K562 (cell line): ENCODE measurements around the gene CEBPB. TPM values are rescaled to one million over a fixed set of nuclear protein-coding genes. Genes with fewer than 3 reads are reported as not detected.

Source experiments
- CTBP1 ChIP-seq: fragments of 450-650 bp; IDR thresholded peaks from 2 replicates; pipeline ENCODE4 v1.6.1; 2016; ENCODE audit warnings: borderline replicate concordance
- HSF4 ChIP-seq: fragments of 250-450 bp; sonication (Bioruptor Pico); IDR thresholded peaks from 2 replicates; pipeline ENCODE4 v2.1.2; 2022; ENCODE audit warnings: mild to moderate bottlenecking, moderate library complexity, borderline replicate concordance
- ILF3 ChIP-seq: fragments of 450-650 bp; IDR thresholded peaks from 2 replicates; pipeline ENCODE4 v1.6.1; 2018; ENCODE audit warnings: antibody characterized with exemption, mild to moderate bottlenecking, moderate library complexity, borderline replicate concordance
- L3MBTL2 ChIP-seq: fragments of 450-650 bp; IDR thresholded peaks from 2 replicates; pipeline ENCODE4 v1.6.1; 2016; ENCODE audit warnings: mild to moderate bottlenecking, moderate library complexity
- MTA3 ChIP-seq: fragments of 450-650 bp; formaldehyde crosslinking; IDR thresholded peaks from 2 replicates; pipeline ENCODE4 v1.6.1; 2017; ENCODE audit warnings: mild to moderate bottlenecking, borderline replicate concordance
- NBN ChIP-seq: fragments of 450-650 bp; IDR thresholded peaks from 2 replicates; pipeline ENCODE4 v1.6.1; 2016; ENCODE audit warnings: low read depth, mild to moderate bottlenecking
- NR4A1 ChIP-seq, 2 experiments: fragments of 250-450 bp in 1 of 2; fragments of 450-650 bp in 1 of 2; sonication (Bioruptor Pico) in 1 of 2; IDR thresholded peaks; 2 replicates each; pipeline versions ENCODE4 v1.4.0 to v1.6.1; 2016 to 2020; ENCODE audit warnings: mild to moderate bottlenecking in 2 of 2, missing compliant biosample characterization in 1 of 2, missing genetic modification characterization in 1 of 2, moderate library complexity in 1 of 2
- PHB ChIP-seq: fragments of 250-450 bp; sonication (Bioruptor Pico); IDR thresholded peaks from 2 replicates; pipeline ENCODE4 v1.5.0; 2021
- POLR2AphosphoS5 ChIP-seq: IDR thresholded peaks from 2 replicates; pipeline ENCODE4 v1.6.1; 2011; ENCODE audit warnings: mild to moderate bottlenecking, low read depth, low read length, moderate library complexity; ENCODE audit not compliant: control insufficient read depth, insufficient read depth
- RBFOX2 ChIP-seq: fragments of 200-400 bp; formaldehyde crosslinking; IDR thresholded peaks from 2 replicates; pipeline ENCODE4 v1.6.1; 2017; ENCODE audit warnings: low read depth, mild to moderate bottlenecking, low read length, moderate library complexity
- SMAD4 ChIP-seq: fragments of 250-450 bp; sonication (Bioruptor Pico); conservative IDR thresholded peaks from 2 replicates; pipeline ENCODE4 v1.8.0; 2021; ENCODE audit warnings: inconsistent platforms, mild to moderate bottlenecking, moderate library complexity
- ZBTB17 ChIP-seq: fragments of 450-650 bp; formaldehyde crosslinking; IDR thresholded peaks from 2 replicates; pipeline ENCODE4 v1.4.0; 2020; ENCODE audit warnings: mild to moderate bottlenecking
- ZC3H4 ChIP-seq: sonication (generic); formaldehyde crosslinking; IDR thresholded peaks from 2 replicates; pipeline ENCODE4 v1.9.0; 2021; ENCODE audit warnings: missing genetic modification reagents, borderline replicate concordance
- ZC3H8 ChIP-seq: fragments of 450-650 bp; IDR thresholded peaks from 2 replicates; pipeline ENCODE4 v1.6.1; 2017
- ZNF780A ChIP-seq: fragments of 250-450 bp; sonication (Bioruptor Pico); IDR thresholded peaks from 2 replicates; pipeline ENCODE4 v1.5.0; 2021; ENCODE audit warnings: mild to moderate bottlenecking
- polyA plus RNA-seq, 8 experiments: library from polyadenylated mRNA; depleted of rRNA in 4 of 8; stranded (reverse) in 5 of 8; unstranded in 3 of 8; fragments of >200 nt; fragmentation: Nextera tagmentation in 2 of 8; fragmentation: Illumina TruSeq in 1 of 8; extraction: Ambion mirVana in 2 of 8; extraction: Trizol in 1 of 8; gene quantifications; 2 replicates each; pipeline versions ENCODE4 v1.2.1 to v1.2.3, GENCODE V29; 2011 to 2014; ENCODE audit warnings: inconsistent platforms in 1 of 8, missing spikeins in 1 of 8
- total RNA-seq, 7 experiments: library from RNA; depleted of rRNA in 6 of 7; stranded (reverse); fragments of >200 nt in 6 of 7; fragmentation: Illumina TruSeq in 2 of 7; extraction: Trizol in 2 of 7; gene quantifications; 2 replicates each; pipeline versions ENCODE4 v1.2.1 to v1.2.3, GENCODE V29; 2011 to 2021; ENCODE audit warnings: low replicate concordance in 1 of 7
- TF ChIP-seq, protein P1 (sequence below), 2 experiments: fragments of 450-650 bp; formaldehyde crosslinking in 1 of 2; IDR thresholded peaks; 2 replicates each; pipeline versions ENCODE4 v1.4.0 to v1.6.1; 2014 to 2020; ENCODE audit warnings: mild to moderate bottlenecking in 2 of 2, borderline replicate concordance in 1 of 2, low read depth in 1 of 2
- TF ChIP-seq, protein P2 (sequence below): sonication (generic); formaldehyde crosslinking; IDR thresholded peaks from 2 replicates; pipeline ENCODE4 v1.8.0; 2022; ENCODE audit warnings: missing genetic modification reagents, mild to moderate bottlenecking, moderate library complexity, borderline replicate concordance
- TF ChIP-seq, protein P3 (sequence below): fragments of 450-650 bp; conservative IDR thresholded peaks from 2 replicates; pipeline ENCODE4 v1.6.1; 2016; ENCODE audit warnings: missing genetic modification characterization, low read depth, mild to moderate bottlenecking, missing compliant biosample characterization, moderate library complexity

CEBPB gene
- total and polyA plus RNA-seq, 9 of the 15 experiments (the other 6 are each of a cell fraction or from before 2014, with no cell fraction given): 1.2 to 72.6 (median 7.8) TPM

DNA sequence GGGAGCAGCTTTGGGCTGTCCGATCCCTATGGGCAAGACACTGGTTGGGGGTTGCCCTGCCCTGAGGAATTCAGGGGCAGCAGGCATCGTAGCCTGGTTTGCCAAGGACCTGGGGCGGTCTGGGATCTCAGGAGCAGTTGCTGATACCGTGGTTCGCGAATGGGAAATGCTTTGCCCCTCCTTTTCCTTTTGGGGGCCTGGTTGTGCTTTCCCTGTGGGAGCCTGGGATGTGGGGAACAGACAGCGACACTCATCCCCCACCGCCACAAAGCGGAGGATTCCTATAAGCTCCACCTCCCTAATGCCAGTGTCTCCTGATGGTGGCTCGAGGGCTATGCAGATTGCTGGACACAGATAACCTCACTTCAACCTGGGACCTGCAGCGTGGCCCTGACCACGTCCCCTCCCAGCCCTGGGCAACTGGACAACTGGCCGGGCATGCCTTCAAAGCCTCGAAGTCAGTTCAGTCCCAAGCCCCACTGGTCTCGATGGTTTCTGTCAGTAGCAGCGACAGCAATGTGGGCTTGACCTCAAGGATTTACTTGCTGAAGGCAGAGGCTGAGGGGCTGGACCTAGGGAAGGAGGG is 3.3 kb downstream of the CEBPB start (continued):
- TF ChIP-seq, protein P1, sequence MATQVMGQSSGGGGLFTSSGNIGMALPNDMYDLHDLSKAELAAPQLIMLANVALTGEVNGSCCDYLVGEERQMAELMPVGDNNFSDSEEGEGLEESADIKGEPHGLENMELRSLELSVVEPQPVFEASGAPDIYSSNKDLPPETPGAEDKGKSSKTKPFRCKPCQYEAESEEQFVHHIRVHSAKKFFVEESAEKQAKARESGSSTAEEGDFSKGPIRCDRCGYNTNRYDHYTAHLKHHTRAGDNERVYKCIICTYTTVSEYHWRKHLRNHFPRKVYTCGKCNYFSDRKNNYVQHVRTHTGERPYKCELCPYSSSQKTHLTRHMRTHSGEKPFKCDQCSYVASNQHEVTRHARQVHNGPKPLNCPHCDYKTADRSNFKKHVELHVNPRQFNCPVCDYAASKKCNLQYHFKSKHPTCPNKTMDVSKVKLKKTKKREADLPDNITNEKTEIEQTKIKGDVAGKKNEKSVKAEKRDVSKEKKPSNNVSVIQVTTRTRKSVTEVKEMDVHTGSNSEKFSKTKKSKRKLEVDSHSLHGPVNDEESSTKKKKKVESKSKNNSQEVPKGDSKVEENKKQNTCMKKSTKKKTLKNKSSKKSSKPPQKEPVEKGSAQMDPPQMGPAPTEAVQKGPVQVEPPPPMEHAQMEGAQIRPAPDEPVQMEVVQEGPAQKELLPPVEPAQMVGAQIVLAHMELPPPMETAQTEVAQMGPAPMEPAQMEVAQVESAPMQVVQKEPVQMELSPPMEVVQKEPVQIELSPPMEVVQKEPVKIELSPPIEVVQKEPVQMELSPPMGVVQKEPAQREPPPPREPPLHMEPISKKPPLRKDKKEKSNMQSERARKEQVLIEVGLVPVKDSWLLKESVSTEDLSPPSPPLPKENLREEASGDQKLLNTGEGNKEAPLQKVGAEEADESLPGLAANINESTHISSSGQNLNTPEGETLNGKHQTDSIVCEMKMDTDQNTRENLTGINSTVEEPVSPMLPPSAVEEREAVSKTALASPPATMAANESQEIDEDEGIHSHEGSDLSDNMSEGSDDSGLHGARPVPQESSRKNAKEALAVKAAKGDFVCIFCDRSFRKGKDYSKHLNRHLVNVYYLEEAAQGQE (IDR thresholded peaks at IDR 0.05; ENCODE audit: borderline replicate concordance): 0 out of 2 replicates have a peak, but pooled peaks have one; percentile 9
- TF ChIP-seq, protein P1 (CRISPR knock-in tag; IDR thresholded peaks at IDR 0.05; ENCODE audit: low read depth): no peak
- TF ChIP-seq ILF3 (no peak), CTBP1 (peak; percentile 53; the same call in 1 of the 2 replicates), PHB (0 out of 2 replicates have a peak, but pooled peaks have one; percentile 33), MTA3 (peak; percentile 75; the same call in 1 of the 2 replicates), ZBTB17 (CRISPR knock-in tag) (no peak; the same call in 1 of the 2 replicates), NBN (no peak), NR4A1 (CRISPR knock-in tag; IDR thresholded peaks at IDR 0.05) (no peak), NR4A1 (tag; IDR thresholded peaks at IDR 0.05) (peak; percentile 25; the same call in 1 of the 2 replicates), ZC3H4 (no peak), L3MBTL2 (peak; percentile 82), RBFOX2 (peak; percentile 69), ZNF780A (CRISPR knock-in tag) (no peak), POLR2AphosphoS5 (no peak), ZC3H8 (no peak), SMAD4 (CRISPR knock-in tag) (0 out of 2 replicates have a peak, but pooled peaks have one; percentile 17), HSF4 (peak; percentile 13; the same call in 1 of the 2 replicates)
- TF ChIP-seq, protein P2, sequence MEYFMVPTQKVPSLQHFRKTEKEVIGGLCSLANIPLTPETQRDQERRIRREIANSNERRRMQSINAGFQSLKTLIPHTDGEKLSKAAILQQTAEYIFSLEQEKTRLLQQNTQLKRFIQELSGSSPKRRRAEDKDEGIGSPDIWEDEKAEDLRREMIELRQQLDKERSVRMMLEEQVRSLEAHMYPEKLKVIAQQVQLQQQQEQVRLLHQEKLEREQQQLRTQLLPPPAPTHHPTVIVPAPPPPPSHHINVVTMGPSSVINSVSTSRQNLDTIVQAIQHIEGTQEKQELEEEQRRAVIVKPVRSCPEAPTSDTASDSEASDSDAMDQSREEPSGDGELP (CRISPR knock-in tag): peak; percentile 57
- TF ChIP-seq, protein P3, sequence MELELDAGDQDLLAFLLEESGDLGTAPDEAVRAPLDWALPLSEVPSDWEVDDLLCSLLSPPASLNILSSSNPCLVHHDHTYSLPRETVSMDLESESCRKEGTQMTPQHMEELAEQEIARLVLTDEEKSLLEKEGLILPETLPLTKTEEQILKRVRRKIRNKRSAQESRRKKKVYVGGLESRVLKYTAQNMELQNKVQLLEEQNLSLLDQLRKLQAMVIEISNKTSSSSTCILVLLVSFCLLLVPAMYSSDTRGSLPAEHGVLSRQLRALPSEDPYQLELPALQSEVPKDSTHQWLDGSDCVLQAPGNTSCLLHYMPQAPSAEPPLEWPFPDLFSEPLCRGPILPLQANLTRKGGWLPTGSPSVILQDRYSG (tag): peak; percentile 28; the same call in 1 of the 2 replicates
